ENCODE results near the gene NBPF8. TPM values are rescaled to one million over a fixed set of nuclear protein-coding genes. Genes with fewer than 3 reads are reported as not detected.
"Not testable (repeated sequence)": the region's sequence is repeated elsewhere in the genome, so short reads cannot be mapped to it uniquely, and the experiment has no call there.

Gene NBPF8
- total and polyA plus RNA-seq, 2 of the 8 experiments (the other 6 are each of a cell fraction or from before 2014, with no cell fraction given): 1.5 TPM

GRCh38 chr1:120367709-120368108 lies 47.1 kb upstream of the NBPF8 start:
- H3K9me3 ChIP-seq (ENCODE audit: insufficient read depth in 2 of 2, low read depth in 1 of 2, low read length in 1 of 2); H2AFZ ChIP-seq (ENCODE audit: low read length); POLR2A ChIA-PET (ENCODE audit: partially characterized antibody); H3K27me3 ChIP-seq (replicated peaks in 1 of 4; ENCODE audit: control insufficient read depth in 3 of 4, extremely low read depth in 1 of 4, insufficient read depth in 3 of 4, low read length in 3 of 4); FAIRE-seq; H4K91ac ChIP-seq (replicated peaks; ENCODE audit: insufficient read length, low read length); H4K20me1 ChIP-seq (replicated peaks in 1 of 2; ENCODE audit: control insufficient read depth in 1 of 2, insufficient read depth in 2 of 2, low read length in 2 of 2); H2BK5ac ChIP-seq (ENCODE audit: low read depth, low read length); H3K9ac ChIP-seq (replicated peaks in 1 of 4; ENCODE audit: extremely low read depth in 1 of 4, low read depth in 3 of 4, low read length in 3 of 4); H3K4ac ChIP-seq (replicated peaks; ENCODE audit: insufficient read length, low read depth, low read length); H3K79me2 ChIP-seq (ENCODE audit: control insufficient read depth in 1 of 2, insufficient read depth in 2 of 2, low read length in 2 of 2); H3K36me3 ChIP-seq (ENCODE audit: control insufficient read depth in 2 of 4, insufficient read depth in 4 of 4, low read length in 3 of 4); H2BK120ac ChIP-seq (replicated peaks; ENCODE audit: low read depth, low read length); H2BK15ac ChIP-seq (ENCODE audit: low read length); H2BK20ac ChIP-seq (ENCODE audit: low read length); H3K79me1 ChIP-seq (ENCODE audit: low read depth, low read length); H3K18ac ChIP-seq (ENCODE audit: extremely low read depth, low read length); H3K23me2 ChIP-seq (ENCODE audit: low read depth, low read length); H4K8ac ChIP-seq (ENCODE audit: extremely low read depth, insufficient read depth, low read length); H4K5ac ChIP-seq (ENCODE audit: insufficient read length, low read depth, low read length); H2BK12ac ChIP-seq (ENCODE audit: low read depth, low read length); H3K4me2 ChIP-seq (ENCODE audit: insufficient read depth in 1 of 2, low read depth in 2 of 2, low read length in 2 of 2); H3K14ac ChIP-seq (ENCODE audit: insufficient read length); H3K27ac ChIP-seq (ENCODE audit: low read depth, low read length); DNase-seq (ENCODE audit: low read depth in 1 of 2, low spot score in 2 of 2); H3K23ac ChIP-seq (ENCODE audit: insufficient read length); CTCF ChIA-PET (ENCODE audit: partially characterized antibody); H3K56ac ChIP-seq (replicated peaks; ENCODE audit: insufficient read length, low read depth, low read length); H3K4me1 ChIP-seq (replicated peaks in 1 of 4; ENCODE audit: control insufficient read depth in 3 of 4, insufficient read depth in 4 of 4, low read length in 3 of 4); H2AK5ac ChIP-seq (ENCODE audit: low read depth, low read length); H3K4me3 ChIP-seq (ENCODE audit: extremely low read depth in 1 of 4, insufficient read depth in 2 of 4, low read depth in 3 of 4, low read length in 4 of 4): not testable (repeated sequence)
- 94% methylated on average over 4 of the region's 6 CpGs; no CpG with 5 or more reads in 1 of the 2 experiments for WGBS, 2 experiments (ENCODE audit: extremely low coverage in 1 of 2, insufficient coverage in 1 of 2, insufficient read length in 1 of 2, insufficient replicate concordance in 2 of 2, low coverage in 1 of 2, low lambda C conversion rate in 2 of 2, missing lambda C conversion rate in 1 of 2)

- H3K18ac ChIP-seq (ENCODE audit: extremely low read depth, low read length); H2AFZ ChIP-seq (ENCODE audit: low read length); H3K4me2 ChIP-seq (ENCODE audit: insufficient read depth in 1 of 2, low read depth in 2 of 2, low read length in 2 of 2); H3K4ac ChIP-seq (replicated peaks; ENCODE audit: insufficient read length, low read depth, low read length); H3K27ac ChIP-seq (ENCODE audit: low read depth, low read length); H2AK5ac ChIP-seq (ENCODE audit: low read depth, low read length); H3K23me2 ChIP-seq (ENCODE audit: low read depth, low read length); H2BK120ac ChIP-seq (replicated peaks; ENCODE audit: low read depth, low read length); H3K9ac ChIP-seq (replicated peaks in 1 of 4; ENCODE audit: extremely low read depth in 1 of 4, low read depth in 3 of 4, low read length in 3 of 4); H4K91ac ChIP-seq (replicated peaks; ENCODE audit: insufficient read length, low read length); H3K4me3 ChIP-seq (ENCODE audit: extremely low read depth in 1 of 4, insufficient read depth in 2 of 4, low read depth in 3 of 4, low read length in 4 of 4); H3K27me3 ChIP-seq (replicated peaks in 1 of 4; ENCODE audit: control insufficient read depth in 3 of 4, extremely low read depth in 1 of 4, insufficient read depth in 3 of 4, low read length in 3 of 4); H2BK12ac ChIP-seq (ENCODE audit: low read depth, low read length); H4K20me1 ChIP-seq (replicated peaks in 1 of 2; ENCODE audit: control insufficient read depth in 1 of 2, insufficient read depth in 2 of 2, low read length in 2 of 2); H3K9me3 ChIP-seq (ENCODE audit: insufficient read depth in 2 of 2, low read depth in 1 of 2, low read length in 1 of 2); DNase-seq (ENCODE audit: low read depth in 1 of 2, low spot score in 2 of 2); H3K56ac ChIP-seq (replicated peaks; ENCODE audit: insufficient read length, low read depth, low read length); H2BK20ac ChIP-seq (ENCODE audit: low read length); H3K79me2 ChIP-seq (ENCODE audit: control insufficient read depth in 1 of 2, insufficient read depth in 2 of 2, low read length in 2 of 2); H3K79me1 ChIP-seq (ENCODE audit: low read depth, low read length); FAIRE-seq; H4K8ac ChIP-seq (ENCODE audit: extremely low read depth, insufficient read depth, low read length); H2BK5ac ChIP-seq (ENCODE audit: low read depth, low read length); H2BK15ac ChIP-seq (ENCODE audit: low read length); H3K23ac ChIP-seq (ENCODE audit: insufficient read length); H3K36me3 ChIP-seq (ENCODE audit: control insufficient read depth in 2 of 4, insufficient read depth in 4 of 4, low read length in 3 of 4); H4K5ac ChIP-seq (ENCODE audit: insufficient read length, low read depth, low read length); H3K4me1 ChIP-seq (replicated peaks in 1 of 4; ENCODE audit: control insufficient read depth in 3 of 4, insufficient read depth in 4 of 4, low read length in 3 of 4); POLR2A ChIA-PET (ENCODE audit: partially characterized antibody); CTCF ChIA-PET (ENCODE audit: partially characterized antibody); H3K14ac ChIP-seq (ENCODE audit: insufficient read length): not testable (repeated sequence)
- WGBS, 2 experiments (ENCODE audit: extremely low coverage in 1 of 2, insufficient coverage in 1 of 2, insufficient read length in 1 of 2, insufficient replicate concordance in 2 of 2, low coverage in 1 of 2, low lambda C conversion rate in 2 of 2, missing lambda C conversion rate in 1 of 2): 70% methylated on average over 4 of the region's 5 CpGs; no CpG with 5 or more reads in 1 of the 2 experiments
These were observed 28.2 kb upstream of the NBPF8 start for GRCh38 chr1:120386651-120387050.

Data from H1 (cell line).